Duodenal mucosa (tissue), 2 donors: Measurements from ENCODE around the gene MIR17HG.

ENCODE experiments used
- H3K27ac ChIP-seq: one replicate; pipeline ENCODE4 v1.7.0; 2013; ENCODE audit warnings: low read depth, low read length
- H3K27me3 ChIP-seq, 2 donors: one replicate each; pipeline ENCODE4 v1.7.0; 2013; ENCODE audit warnings: low read length in 2 of 2, control low read depth in 1 of 2; ENCODE audit not compliant: insufficient read depth in 2 of 2, control insufficient read depth in 1 of 2
- H3K36me3 ChIP-seq, 2 donors: one replicate each; pipeline ENCODE4 v1.7.0; 2013; ENCODE audit warnings: low read length in 2 of 2, control low read depth in 1 of 2; ENCODE audit not compliant: insufficient read depth in 2 of 2, control insufficient read depth in 1 of 2
- H3K4me1 ChIP-seq, 2 donors: one replicate each; pipeline ENCODE4 v1.7.0; 2013; ENCODE audit warnings: low read length in 2 of 2, control low read depth in 1 of 2; ENCODE audit not compliant: insufficient read depth in 2 of 2, control insufficient read depth in 1 of 2
- H3K4me3 ChIP-seq, 2 donors: one replicate each; pipeline ENCODE4 v1.7.0; 2013; ENCODE audit warnings: low read length in 2 of 2, low read depth in 1 of 2
- H3K9ac ChIP-seq, 2 donors: one replicate each; pipeline ENCODE4 v1.7.0; 2013; ENCODE audit warnings: low read length in 2 of 2, low read depth in 1 of 2
- H3K9me3 ChIP-seq, 2 donors: one replicate each; pipeline ENCODE4 v1.7.0; 2013; ENCODE audit warnings: low read length in 2 of 2, control low read depth in 1 of 2; ENCODE audit not compliant: control insufficient read depth in 1 of 2

MIR17HG gene

GRCh38 chr13:91353494-91353893 is 6.0 kb downstream of the MIR17HG start:
- Histone ChIP-seq H3K4me1 (peaks cover 50 to 74% of the 10 kb centered on the region in 2 donors), H3K27ac (no peak overlapping the region), H3K9me3 (no peaks in the 10 kb centered on the region), H3K4me3 (no peak overlapping the region), H3K36me3 (peaks cover 11 to 30% of the 10 kb centered on the region in 2 donors), H3K27me3 (no peaks in the 10 kb centered on the region), H3K9ac (no peak overlapping the region)

GRCh38 chr13:91355099-91355825 is 7.8 kb downstream of the MIR17HG start:
- H3K4me3 ChIP-seq = no peak overlapping the region

GRCh38 chr13:91355826-91356710 is 8.6 kb downstream of the MIR17HG start:
- Histone ChIP-seq H3K27me3 (no peaks in the 10 kb centered on the region), H3K9me3 (no peaks in the 10 kb centered on the region), H3K36me3 (peaks cover 1 to 23% of the 10 kb centered on the region in 2 donors), H3K4me1 (peaks cover 33 to 61% of the 10 kb centered on the region in 2 donors), H3K27ac (no peak overlapping the region), H3K9ac (no peak overlapping the region), H3K4me3 (no peak overlapping the region)

More at GRCh38 chr13:91355099-91355825, 7.8 kb downstream of the MIR17HG start:
- Histone ChIP-seq H3K27me3 (no peaks in the 10 kb centered on the region), H3K9ac (no peak overlapping the region), H3K36me3 (peaks cover 9 to 30% of the 10 kb centered on the region in 2 donors), H3K9me3 (no peaks in the 10 kb centered on the region), H3K4me1 (peaks cover 40 to 64% of the 10 kb centered on the region in 2 donors), H3K27ac (no peak overlapping the region)

GRCh38 chr13:91356919-91357612 is 9.6 kb downstream of the MIR17HG start:
- Histone ChIP-seq H3K27ac (no peak overlapping the region), H3K27me3 (no peaks in the 10 kb centered on the region), H3K9ac (no peak overlapping the region), H3K36me3 (peaks cover 0 to 16% of the 10 kb centered on the region in 2 donors), H3K4me1 (peaks cover 25 to 51% of the 10 kb centered on the region in 2 donors), H3K4me3 (peak overlapping the region; percentile 9 to 21), H3K9me3 (no peaks in the 10 kb centered on the region)

GRCh38 chr13:91357613-91358386 is 10.3 kb downstream of the MIR17HG start:
- Histone ChIP-seq H3K9me3 (no peaks in the 10 kb centered on the region), H3K36me3 (peaks cover 0 to 16% of the 10 kb centered on the region in 2 donors), H3K4me3 (peak overlapping the region in 1 of 2 donors; percentile 9), H3K4me1 (peaks cover 22 to 51% of the 10 kb centered on the region in 2 donors), H3K27me3 (no peaks in the 10 kb centered on the region), H3K9ac (no peak overlapping the region), H3K27ac (no peak overlapping the region)

GRCh38 chr13:91358387-91358782 is 10.9 kb downstream of the MIR17HG start:
- no peaks in the 10 kb centered on the region for H3K9me3 ChIP-seq
- H3K4me1 ChIP-seq = peaks cover 22 to 46% of the 10 kb centered on the region in 2 donors
- peaks cover 0 to 16% of the 10 kb centered on the region in 2 donors for H3K36me3 ChIP-seq
- no peak overlapping the region for H3K27ac ChIP-seq
- H3K9ac ChIP-seq = no peak overlapping the region
- H3K27me3 ChIP-seq = no peaks in the 10 kb centered on the region
- H3K4me3 ChIP-seq = no peak overlapping the region

GRCh38 chr13:91359111-91359510 is 11.6 kb downstream of the MIR17HG start:
- H3K4me1 ChIP-seq = peaks cover 17 to 39% of the 10 kb centered on the region in 2 donors

GRCh38 chr13:91359631-91360030 is 12.1 kb downstream of the MIR17HG start:
- H3K9me3 ChIP-seq = no peaks in the 10 kb centered on the region
- H3K4me3 ChIP-seq = no peak overlapping the region
- no peak overlapping the region for H3K9ac ChIP-seq
- no peak overlapping the region for H3K27ac ChIP-seq
- peaks cover 0 to 12% of the 10 kb centered on the region in 2 donors for H3K36me3 ChIP-seq
- peaks cover 15 to 34% of the 10 kb centered on the region in 2 donors for H3K4me1 ChIP-seq
- no peaks in the 10 kb centered on the region for H3K27me3 ChIP-seq

More at GRCh38 chr13:91359111-91359510, 11.6 kb downstream of the MIR17HG start:
- Histone ChIP-seq H3K9ac (no peak overlapping the region), H3K4me3 (no peak overlapping the region), H3K9me3 (no peaks in the 10 kb centered on the region), H3K36me3 (peaks cover 0 to 16% of the 10 kb centered on the region in 2 donors), H3K27me3 (no peaks in the 10 kb centered on the region), H3K27ac (no peak overlapping the region)

GRCh38 chr13:91360246-91360751 is 12.8 kb downstream of the MIR17HG start:
- Histone ChIP-seq H3K36me3 (peaks cover 0 to 8% of the 10 kb centered on the region in 2 donors), H3K27ac (no peak overlapping the region)

More at GRCh38 chr13:91360246-91360751, 12.8 kb downstream of the MIR17HG start:
- Histone ChIP-seq H3K9ac (no peak overlapping the region), H3K9me3 (no peaks in the 10 kb centered on the region), H3K27me3 (no peaks in the 10 kb centered on the region), H3K4me1 (peaks cover 10 to 28% of the 10 kb centered on the region in 2 donors), H3K4me3 (no peak overlapping the region)
